ENCODE measurements around the gene ATMIN. TPM values are rescaled to one million over a fixed set of nuclear protein-coding genes. Genes with fewer than 3 reads are reported as not detected.

ATMIN gene
- total RNA-seq, 1 donor from 2014 or later: 21.2 TPM

- TF ChIP-seq CTCF (conservative IDR thresholded peaks at IDR 0.05; ENCODE audit: low read depth, low read length): no peak
- DNase-seq (ENCODE audit: low read depth): no peak
Observed at GRCh38 chr16:81018496-81018895, 17.1 kb upstream of the ATMIN start.

DNA sequence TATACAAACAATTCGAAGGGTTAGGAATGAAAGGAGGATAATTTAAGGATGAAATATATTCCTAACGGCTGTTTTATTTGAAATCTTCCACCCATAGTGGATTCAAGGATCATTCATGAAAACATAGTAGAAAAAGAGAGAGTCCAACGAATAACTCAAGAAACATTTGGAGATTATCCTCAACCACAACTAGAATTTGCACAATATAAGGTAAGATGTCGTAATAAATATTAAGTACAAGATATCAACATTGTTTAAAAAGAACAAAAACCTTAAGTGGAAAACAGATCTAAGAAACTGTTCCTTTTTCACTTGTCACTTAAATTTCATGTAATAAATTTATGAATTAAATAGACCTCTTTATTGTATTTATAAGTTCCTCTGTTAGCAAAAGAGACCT lies 9.2 kb upstream of the ATMIN start:
- H3K4me3 ChIP-seq (ENCODE audit: low read depth, low read length): no peak overlapping the region
- DNase-seq (ENCODE audit: low read depth): no peak
- TF ChIP-seq CTCF (conservative IDR thresholded peaks at IDR 0.05; ENCODE audit: low read depth, low read length): no peak

More at GRCh38 chr16:81018496-81018895, 17.1 kb upstream of the ATMIN start:
- H3K4me3 ChIP-seq (ENCODE audit: low read depth, low read length): no peak overlapping the region

GRCh38 chr16:81029930-81030604 lies 5.6 kb upstream of the ATMIN start:
- no peak overlapping the region for H3K4me3 ChIP-seq (ENCODE audit: low read depth, low read length)
- DNase-seq (ENCODE audit: low read depth): no peak
- no peak for TF ChIP-seq CTCF (conservative IDR thresholded peaks at IDR 0.05; ENCODE audit: low read depth, low read length)

DNA sequence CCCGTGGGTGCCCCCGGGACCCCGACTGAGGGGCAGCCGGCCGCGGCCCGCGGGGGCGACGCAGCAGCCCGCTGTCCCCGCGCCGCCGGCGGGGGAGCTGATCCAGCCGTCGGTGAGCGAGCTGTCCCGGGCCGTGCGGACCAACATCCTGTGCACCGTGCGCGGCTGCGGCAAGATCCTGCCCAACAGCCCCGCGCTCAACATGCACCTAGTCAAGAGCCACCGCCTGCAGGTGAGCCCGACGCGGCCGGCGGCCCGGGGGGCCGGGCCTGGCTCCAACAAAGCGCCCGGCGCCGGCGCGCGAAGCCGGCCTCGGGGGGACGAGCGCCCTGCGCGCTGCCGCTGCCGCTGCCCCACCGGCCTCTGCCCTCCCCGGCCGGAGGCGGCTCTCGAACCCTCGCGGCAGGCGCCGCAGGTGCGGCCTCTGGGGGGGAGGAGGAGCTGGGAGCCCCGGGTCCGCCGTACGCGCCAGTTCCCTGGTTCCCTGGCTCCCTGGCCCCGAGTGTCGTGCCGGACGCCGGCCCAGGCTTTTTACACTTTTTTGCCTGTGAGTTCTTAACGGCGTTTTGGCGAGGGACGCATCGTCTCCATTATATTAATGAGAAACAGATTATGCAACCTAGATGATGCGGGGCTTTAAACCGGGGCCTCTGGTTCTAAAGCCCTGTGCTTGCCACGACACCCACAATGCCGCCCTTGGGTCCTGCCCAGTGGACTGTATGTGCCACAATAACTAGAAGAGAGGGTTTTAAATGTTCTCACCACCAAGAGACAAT lies 521 bp downstream of the ATMIN start:
- TF ChIP-seq CTCF (conservative IDR thresholded peaks at IDR 0.05; ENCODE audit: low read depth, low read length): no peak
- DNase-seq (ENCODE audit: low read depth): no peak
- peak overlapping the region; percentile 78 for H3K4me3 ChIP-seq (ENCODE audit: low read depth, low read length)

DNA sequence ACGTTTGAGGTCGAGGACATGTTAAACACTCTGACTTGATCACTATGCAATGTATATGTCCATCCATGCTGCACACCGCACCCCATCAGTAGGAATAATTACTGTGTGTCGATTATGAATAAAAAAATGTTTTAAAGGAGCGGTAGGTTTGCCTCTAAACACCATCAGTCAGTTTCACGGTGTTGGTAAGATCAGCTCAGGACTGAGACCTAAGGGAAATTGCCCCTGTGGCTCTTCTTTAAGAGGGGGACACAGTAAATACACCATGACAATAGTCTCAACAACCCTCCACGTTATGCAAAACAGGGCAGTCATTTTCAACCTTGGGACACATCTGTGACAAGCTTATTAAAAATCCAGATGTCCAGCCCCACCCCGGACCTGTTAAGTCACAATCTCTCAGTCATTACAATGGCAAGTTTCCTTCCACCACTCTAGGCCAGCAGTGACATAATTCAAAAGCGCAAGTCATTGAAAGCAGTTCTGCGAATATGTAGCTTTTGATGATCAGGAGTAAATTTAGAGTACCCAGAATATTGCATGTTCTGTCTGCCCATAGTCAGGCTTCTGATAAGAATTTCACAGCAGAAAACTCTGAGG lies 1.2 kb downstream of the ATMIN start:
- TF ChIP-seq CTCF (conservative IDR thresholded peaks at IDR 0.05; ENCODE audit: low read depth, low read length): no peak

DNA sequence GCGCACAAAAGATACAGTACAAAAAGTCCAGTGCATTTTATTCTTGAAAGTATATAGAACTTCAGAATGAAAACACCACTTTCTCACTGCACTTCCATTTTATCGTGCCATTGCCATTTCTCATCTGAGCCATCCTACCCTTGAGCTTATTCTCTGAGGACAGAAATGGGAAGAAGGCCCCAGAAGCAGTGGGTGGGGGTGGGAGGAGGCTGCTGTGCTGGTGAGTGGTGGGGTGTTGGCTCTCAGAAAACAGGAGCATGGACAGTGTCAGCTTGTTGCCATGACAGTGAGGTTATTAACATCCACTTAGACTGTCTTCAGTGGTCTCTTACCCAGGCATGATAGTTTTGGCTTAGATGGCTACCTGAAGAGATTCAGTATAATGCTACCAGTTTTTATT lies 4.5 kb downstream of the ATMIN start:
- no peak overlapping the region for H3K4me3 ChIP-seq (ENCODE audit: low read depth, low read length)
- TF ChIP-seq CTCF (conservative IDR thresholded peaks at IDR 0.05; ENCODE audit: low read depth, low read length): no peak
- DNase-seq (ENCODE audit: low read depth): no peak

More for the DNA sequence above, 1.2 kb downstream of the ATMIN start:
- DNase-seq (ENCODE audit: low read depth): no peak
- peak overlapping the region; percentile 78 for H3K4me3 ChIP-seq (ENCODE audit: low read depth, low read length)
